ENCODE measurements around the gene GALNT1. TPM values are rescaled to one million over a fixed set of nuclear protein-coding genes. Genes with fewer than 3 reads are reported as not detected.

GALNT1 gene
- total and polyA plus RNA-seq, 10 donors, result 13.9 to 67.1 (median 49.9) TPM

GRCh38 chr18:35671966-35672603 is 90.5 kb downstream of the GALNT1 start:
- H3K4me3 ChIP-seq, result no peak overlapping the region
- peaks cover 0 to 8% (median 0%) of the 10 kb centered on the region in 6 donors for H3K4me1 ChIP-seq
- H3K27ac ChIP-seq, result no peak overlapping the region
- peaks cover 0 to 2% (median 0%) of the 10 kb centered on the region in 8 donors for H3K9me3 ChIP-seq
- no peaks in the 10 kb centered on the region for H3K27me3 ChIP-seq (replicated peaks in 1 of 7)
- DNase-seq, result no peak
- no peak for TF ChIP-seq CTCF (IDR thresholded peaks at IDR 0.05 in 8 of 11, conservative IDR thresholded peaks at IDR 0.05 in 3 of 11)
- TF ChIP-seq POLR2AphosphoS5 (IDR thresholded peaks at IDR 0.05), result no peak
- no peak for TF ChIP-seq POLR2A (IDR thresholded peaks at IDR 0.05)
- intact Hi-C loops (cut with DNase I; ENCODE audit: low total_unique reads), result no loop called here
- peaks cover 0 to 40% (median 8%) of the 10 kb centered on the region in 6 donors for H3K36me3 ChIP-seq
- WGBS, 5 donors, result 50 to 72% (median 52%) methylated on average over 1 of the region's 1 CpG

- H3K4me1 ChIP-seq, result peaks cover 0 to 8% (median 0%) of the 10 kb centered on the region in 6 donors
- no peaks in the 10 kb centered on the region for H3K9me3 ChIP-seq
- 93 to 100% (median 95%) methylated on average over 1 of the region's 1 CpG for WGBS, 5 donors
- no peak overlapping the region for H3K27ac ChIP-seq
- peaks cover 0 to 40% (median 8%) of the 10 kb centered on the region in 6 donors for H3K36me3 ChIP-seq
- TF ChIP-seq POLR2A (IDR thresholded peaks at IDR 0.05) (no peak), CTCF (IDR thresholded peaks at IDR 0.05 in 8 of 11, conservative IDR thresholded peaks at IDR 0.05 in 3 of 11) (no peak), POLR2AphosphoS5 (IDR thresholded peaks at IDR 0.05) (no peak)
- H3K27me3 ChIP-seq (replicated peaks in 1 of 7), result no peaks in the 10 kb centered on the region
- no peak for DNase-seq
- H3K4me3 ChIP-seq, result no peak overlapping the region
- intact Hi-C loops (cut with DNase I; ENCODE audit: low total_unique reads), result no loop called here
Measured at GRCh38 chr18:35672897-35673296, 91.4 kb downstream of the GALNT1 start.

- intact Hi-C loops (cut with DNase I; ENCODE audit: low total_unique reads), result no loop called here
- no peaks in the 10 kb centered on the region for H3K9me3 ChIP-seq
- WGBS, 5 donors, result 95 to 100% (median 100%) methylated on average over 1 of the region's 1 CpG
- no peak for DNase-seq
- TF ChIP-seq POLR2AphosphoS5 (IDR thresholded peaks at IDR 0.05) (no peak), CTCF (IDR thresholded peaks at IDR 0.05 in 8 of 11, conservative IDR thresholded peaks at IDR 0.05 in 3 of 11) (no peak), POLR2A (IDR thresholded peaks at IDR 0.05) (no peak)
- peaks cover 0 to 42% (median 12%) of the 10 kb centered on the region in 6 donors for H3K36me3 ChIP-seq
- H3K4me1 ChIP-seq, result peaks cover 0 to 8% (median 0%) of the 10 kb centered on the region in 6 donors
- no peak overlapping the region for H3K27ac ChIP-seq
- H3K27me3 ChIP-seq (replicated peaks in 1 of 7), result no peaks in the 10 kb centered on the region
- H3K4me3 ChIP-seq, result no peak overlapping the region
Measured at GRCh38 chr18:35673682-35674081, 92.1 kb downstream of the GALNT1 start.

GRCh38 chr18:35680139-35680551 is 98.6 kb downstream of the GALNT1 start:
- no peaks in the 10 kb centered on the region for H3K4me1 ChIP-seq
- no peak overlapping the region for H3K4me3 ChIP-seq
- H3K27ac ChIP-seq, result no peak overlapping the region
- H3K9me3 ChIP-seq, result no peaks in the 10 kb centered on the region
- peaks cover 0 to 86% (median 20%) of the 10 kb centered on the region in 6 donors for H3K36me3 ChIP-seq
- DNase-seq, result no peak
- intact Hi-C loops (cut with DNase I; ENCODE audit: low total_unique reads), result no loop called here
- TF ChIP-seq POLR2AphosphoS5 (IDR thresholded peaks at IDR 0.05), result no peak
- TF ChIP-seq POLR2A (IDR thresholded peaks at IDR 0.05), result no peak
- TF ChIP-seq CTCF (IDR thresholded peaks at IDR 0.05 in 8 of 11, conservative IDR thresholded peaks at IDR 0.05 in 3 of 11), result no peak
- no peaks in the 10 kb centered on the region for H3K27me3 ChIP-seq (replicated peaks in 1 of 7)
